Activated CD8-positive, alpha-beta T cell treated with anti-CD3 and anti-CD28 coated beads, Interleukin-2, amount 10 ng/mL, durations not matched to agents 7 days and 5 days (primary cell): ENCODE results near the gene IPO4. TPM values are rescaled to one million over a fixed set of nuclear protein-coding genes. Genes with fewer than 3 reads are reported as not detected.
A peak's percentile ranks its signal among the peaks of the same experiment; 100 is the strongest.
"Not testable (repeated sequence)": the region's sequence is repeated elsewhere in the genome, so short reads cannot be mapped to it uniquely, and the experiment has no call there.

Source experiments
- ATAC-seq: fragments of 150-1000 bp; cut with Tn5 transposase; one replicate; pipeline ENCODE4 v1.10.0; 2021; ENCODE audit warnings: moderate library complexity
- CTCF ChIA-PET: fragments of 350-600 bp; sonication (Branson Sonifier 250); formaldehyde crosslinking; loops from one replicate; lab custom pipeline; 2021; ENCODE audit warnings: antibody characterized with exemption; lab: Charles Lee
- POLR2A ChIA-PET: fragments of 350-600 bp; sonication (Branson Sonifier 250); formaldehyde crosslinking; loops from one replicate; lab custom pipeline; 2021; ENCODE audit warnings: antibody characterized with exemption; lab: Charles Lee
- DNase-seq: peaks from one replicate; pipeline ENCODE4 v3.0.0-alpha.2; 2020
- H3K27ac Mint-ChIP-seq: one replicate; pipeline ENCODE4 v1.8.0; 2021; ENCODE audit warnings: mild to moderate bottlenecking, mixed read lengths
- H3K27me3 Mint-ChIP-seq: one replicate; pipeline ENCODE4 v1.8.0; 2021; ENCODE audit warnings: low read depth, mixed read lengths
- H3K36me3 Mint-ChIP-seq: one replicate; pipeline ENCODE4 v1.8.0; 2021; ENCODE audit warnings: low read depth, mixed read lengths
- H3K4me1 Mint-ChIP-seq: one replicate; pipeline ENCODE4 v1.8.0; 2021; ENCODE audit warnings: low read depth, mixed read lengths
- H3K4me3 Mint-ChIP-seq: one replicate; pipeline ENCODE4 v1.8.0; 2021; ENCODE audit warnings: mild to moderate bottlenecking, mixed read lengths
- H3K9me3 Mint-ChIP-seq: one replicate; pipeline ENCODE4 v1.8.0; 2022; ENCODE audit warnings: mixed read lengths; ENCODE audit not compliant: insufficient read depth
- total RNA-seq, 2 experiments: library from RNA; stranded (reverse); gene quantifications; one replicate each; pipeline ENCODE4 v1.2.3, GENCODE V29; 2021

The IPO4 gene
- total RNA-seq, 2 experiments from 2014 or later, result 56.3 to 60.1 TPM

DNA sequence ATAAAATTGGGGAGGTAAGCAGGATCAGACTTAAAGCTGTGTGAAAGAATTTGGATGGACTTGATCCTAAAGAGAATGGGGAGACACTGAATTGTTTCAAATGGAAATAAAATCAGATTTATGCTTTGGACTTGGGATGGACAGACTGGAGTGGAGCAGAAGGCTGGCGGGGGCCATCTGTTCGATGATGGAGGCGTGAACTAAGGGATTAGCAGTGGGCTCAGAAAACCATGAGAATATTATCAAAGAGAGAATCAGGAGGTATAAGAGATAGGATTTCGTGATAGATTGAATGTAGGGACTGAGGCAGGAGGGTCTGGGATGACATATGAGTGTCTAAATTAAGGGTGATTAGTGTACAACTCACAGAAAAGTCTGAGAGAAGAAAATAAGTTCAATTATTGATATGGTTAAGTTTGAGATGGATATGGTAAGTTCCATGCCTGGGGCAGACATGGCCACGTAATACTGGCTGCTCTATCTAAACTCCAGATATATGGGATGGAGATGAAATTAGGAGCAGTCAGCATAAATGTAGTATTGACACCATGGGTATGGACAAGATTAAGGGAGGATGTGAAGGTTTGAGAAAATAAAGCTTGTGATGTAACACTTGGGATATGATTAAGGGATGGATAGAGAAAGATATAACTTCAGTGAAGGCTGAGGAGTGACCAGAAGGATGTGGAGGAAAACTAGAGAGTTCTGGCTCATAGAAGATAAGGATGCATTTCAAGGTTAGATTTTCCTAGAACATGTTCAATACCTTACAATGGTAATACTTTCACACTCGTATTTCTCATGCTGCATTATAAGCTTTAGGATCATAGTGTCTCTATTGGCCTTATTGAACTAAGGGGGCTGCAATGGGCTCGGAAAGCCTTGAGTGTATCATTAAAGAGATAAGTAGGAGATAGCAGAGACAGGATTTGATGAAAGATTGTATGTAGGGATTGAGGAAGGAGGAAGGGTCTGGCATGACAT is 15.8 kb upstream of the IPO4 start:
- no peak overlapping the region for H3K4me3 Mint-ChIP-seq
- DNase-seq (no peak), ATAC-seq (no peak)
- H3K27ac Mint-ChIP-seq, result no peak overlapping the region
- ChIA-PET CTCF (interaction anchor here (1.7 kb wide), 1 partner anchor 92 kb away, joined by 3 read pairs; no protein-coding TSS in a partner anchor), POLR2A (interaction anchor here (0.6 to 4.1 kb wide), 4 partner anchors 9 to 37 kb away, joined by 3 to 23 read pairs (median 4); partner anchors contain the start of genes CHMP4A and TM9SF1)
- peaks cover 7% of the 10 kb centered on the region for H3K9me3 Mint-ChIP-seq
- H3K36me3 Mint-ChIP-seq, result peaks cover 79% of the 10 kb centered on the region
- H3K4me1 Mint-ChIP-seq, result peaks cover 11% of the 10 kb centered on the region
- H3K27me3 Mint-ChIP-seq, result no peaks in the 10 kb centered on the region

GRCh38 chr14:24203249-24203886 is 14.8 kb upstream of the IPO4 start:
- not testable (repeated sequence) for H3K27ac Mint-ChIP-seq, H3K27me3 Mint-ChIP-seq, H3K4me3 Mint-ChIP-seq, DNase-seq, H3K9me3 Mint-ChIP-seq, ATAC-seq
- POLR2A ChIA-PET, result interaction anchor here (0.8 to 1.9 kb wide), 2 partner anchors 10 to 13 kb away, joined by 3 to 5 read pairs; partner anchors contain the start of genes CHMP4A and MDP1
- Mint-ChIP-seq H3K4me1 (peaks cover 21% of the 10 kb centered on the region), H3K36me3 (peaks cover 83% of the 10 kb centered on the region)
- CTCF ChIA-PET, result interaction anchor here (1.2 to 1.7 kb wide), 3 partner anchors 10 to 105 kb away, joined by 3 to 4 read pairs (median 3); partner anchors contain the start of gene CHMP4A

DNA sequence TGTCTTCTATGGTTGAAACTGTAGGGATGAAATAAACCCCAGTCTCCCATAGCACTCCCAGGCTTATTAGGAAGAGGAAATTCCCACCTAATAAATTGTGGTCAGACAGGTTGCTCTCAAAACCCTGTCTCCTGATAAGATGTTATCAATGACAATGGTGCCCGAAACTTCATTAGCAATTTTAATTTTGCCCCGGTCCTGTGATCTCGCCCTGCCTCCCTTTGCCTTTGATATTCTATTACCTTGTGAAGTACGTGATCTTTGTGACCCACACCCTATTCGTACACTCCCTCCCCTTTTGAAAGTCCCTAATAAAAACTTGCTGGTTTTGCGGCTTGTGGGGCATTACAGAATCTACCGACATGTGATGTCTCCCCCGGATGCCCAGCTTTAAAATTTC is 13.9 kb upstream of the IPO4 start:
- not testable (repeated sequence) for DNase-seq, ATAC-seq, H3K27ac Mint-ChIP-seq, H3K27me3 Mint-ChIP-seq, H3K4me3 Mint-ChIP-seq, H3K9me3 Mint-ChIP-seq
- ChIA-PET POLR2A (interaction anchor here (0.8 to 1.9 kb wide), 2 partner anchors 11 to 13 kb away, joined by 3 to 5 read pairs; partner anchors contain the start of genes CHMP4A and MDP1), CTCF (interaction anchor here (1.2 to 1.3 kb wide), 2 partner anchors 11 to 106 kb away, joined by 3 to 4 read pairs; partner anchors contain the start of gene CHMP4A)
- peaks cover 22% of the 10 kb centered on the region for H3K4me1 Mint-ChIP-seq
- peaks cover 77% of the 10 kb centered on the region for H3K36me3 Mint-ChIP-seq

DNA sequence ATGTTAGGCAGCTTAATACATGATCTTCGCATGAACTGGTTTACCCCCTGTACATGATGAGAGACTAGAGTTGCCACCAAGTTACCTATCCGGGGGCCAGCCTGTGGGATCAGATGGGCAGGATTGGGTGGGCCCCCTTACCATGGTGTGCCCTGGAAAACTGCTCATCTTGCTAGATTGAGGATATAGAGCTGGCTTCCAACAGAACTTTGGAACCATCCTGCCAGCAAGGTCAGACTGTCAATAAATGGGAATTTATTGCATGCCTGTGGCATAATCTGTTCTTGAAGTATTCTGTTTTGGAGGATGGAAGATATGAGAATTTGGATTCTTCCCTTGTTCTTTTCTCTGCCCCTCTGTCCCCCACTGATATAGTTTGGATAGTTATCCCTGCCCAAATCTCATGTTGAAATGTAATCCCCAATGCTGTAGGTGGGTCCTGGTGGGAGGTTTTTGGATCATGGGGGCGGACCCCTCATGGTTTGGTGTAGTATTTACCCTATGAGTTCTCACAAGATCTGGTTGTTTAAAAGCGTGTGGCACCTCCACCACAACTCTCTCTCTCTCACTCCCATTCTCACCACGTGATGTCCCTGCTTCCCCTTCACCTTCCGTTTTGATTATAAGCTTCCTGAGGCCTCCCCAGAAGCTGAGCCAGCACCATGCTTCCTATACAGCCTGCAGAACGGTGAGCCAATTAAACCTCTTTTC is 10.4 kb upstream of the IPO4 start:
- Mint-ChIP-seq H3K4me1 (peaks cover 41% of the 10 kb centered on the region), H3K36me3 (peaks cover 63% of the 10 kb centered on the region), H3K9me3 (peaks cover 7% of the 10 kb centered on the region), H3K4me3 (no peak overlapping the region), H3K27me3 (no peaks in the 10 kb centered on the region), H3K27ac (peak overlapping the region; percentile 53)
- ChIA-PET CTCF (interaction anchor here (0.7 to 1.2 kb wide), 3 partner anchors 17 to 109 kb away, joined by 3 to 4 read pairs (median 3); partner anchors contain the start of genes CIDEB and MDP1), POLR2A (interaction anchor here (1.1 to 1.5 kb wide), 3 partner anchors 8 to 38 kb away, joined by 3 read pairs; partner anchors contain the start of gene IRF9)
- no peak for ATAC-seq
- DNase-seq, result no peak

DNA sequence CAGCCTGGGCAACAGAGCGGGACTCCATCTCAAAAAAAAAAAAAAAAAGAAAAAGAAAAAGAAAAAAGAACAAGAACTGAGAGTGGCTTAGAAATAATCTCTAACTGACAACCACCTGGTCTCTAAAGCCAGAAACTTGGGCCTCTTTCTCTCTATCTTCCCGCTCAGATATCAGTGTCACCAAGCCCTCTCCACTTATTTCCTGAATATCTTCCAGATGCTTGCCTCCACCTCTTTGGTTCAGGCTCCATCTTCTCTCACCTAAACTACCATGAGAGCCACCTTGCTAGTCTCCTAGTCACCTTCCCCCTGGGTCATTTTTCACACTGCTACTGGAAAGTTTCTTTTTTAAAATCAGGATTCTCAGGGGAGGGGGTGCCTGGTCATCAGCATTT is 8.4 kb upstream of the IPO4 start:
- no peak for ATAC-seq
- POLR2A ChIA-PET, result interaction anchor here (3.0 to 4.3 kb wide), 4 partner anchors 9 to 45 kb away, joined by 22 to 87 read pairs (median 40); partner anchors contain the start of genes CHMP4A, IRF9, MDP1 and TINF2
- DNase-seq, result no peak
- CTCF ChIA-PET, result interaction anchor here (1.8 to 3.6 kb wide), 3 partner anchors 16 to 100 kb away, joined by 9 to 24 read pairs (median 22); partner anchors contain the start of genes CHMP4A and TINF2
- Mint-ChIP-seq H3K4me1 (peaks cover 52% of the 10 kb centered on the region), H3K36me3 (peaks cover 62% of the 10 kb centered on the region), H3K9me3 (no peaks in the 10 kb centered on the region), H3K27ac (peak overlapping the region; percentile 75), H3K27me3 (no peaks in the 10 kb centered on the region), H3K4me3 (peak overlapping the region; percentile 88)

- DNase-seq (no peak), ATAC-seq (peak; percentile 17)
- H3K36me3 Mint-ChIP-seq, result peaks cover 59% of the 10 kb centered on the region
- no peaks in the 10 kb centered on the region for H3K27me3 Mint-ChIP-seq
- peaks cover 56% of the 10 kb centered on the region for H3K4me1 Mint-ChIP-seq
- peak overlapping the region; percentile 88 for H3K4me3 Mint-ChIP-seq
- ChIA-PET CTCF (interaction anchor here (1.0 to 3.6 kb wide), 8 partner anchors 17 to 235 kb away, joined by 3 to 24 read pairs (median 8); partner anchors contain the start of genes CHMP4A, IRF9, PSME2 and TINF2), POLR2A (interaction anchor here (0.6 to 4.3 kb wide), 23 partner anchors 10 to 1102 kb away, joined by 3 to 87 read pairs (median 6); partner anchors contain the start of genes CHMP4A, DCAF11, DHRS1 and IRF9)
- H3K27ac Mint-ChIP-seq, result peak overlapping the region; percentile 96
- H3K9me3 Mint-ChIP-seq, result no peaks in the 10 kb centered on the region
Measured at GRCh38 chr14:24196071-24197055, 7.7 kb upstream of the IPO4 start.

GRCh38 chr14:24195186-24196070 is 6.8 kb upstream of the IPO4 start, which contains the start of gene TM9SF1:
TSS of gene TM9SF1 (minus strand) at chr14:24195441. CDS start at chr14:24195019, 422 bp downstream.
- ChIA-PET POLR2A (interaction anchor here (0.6 to 4.3 kb wide), 27 partner anchors 10 to 1101 kb away, joined by 3 to 87 read pairs (median 5); partner anchors contain the start of genes CHMP4A, DCAF11, DHRS1 and EMC9), CTCF (interaction anchor here (1.0 to 3.6 kb wide), 11 partner anchors 18 to 236 kb away, joined by 3 to 24 read pairs (median 6); partner anchors contain the start of genes CHMP4A, EMC9, IRF9 and PSME2)
- H3K4me1 Mint-ChIP-seq, result peaks cover 56% of the 10 kb centered on the region
- DNase-seq (peak; percentile 92), ATAC-seq (peak; percentile 88)
- H3K4me3 Mint-ChIP-seq, result peak within 1 kb of the TSS; percentile 88
- peak within 1 kb of the TSS; percentile 96 for H3K27ac Mint-ChIP-seq
- H3K27me3 Mint-ChIP-seq, result no peaks in the 10 kb centered on the region
- H3K9me3 Mint-ChIP-seq, result no peaks in the 10 kb centered on the region
- H3K36me3 Mint-ChIP-seq, result peaks cover 61% of the 10 kb centered on the region

DNA sequence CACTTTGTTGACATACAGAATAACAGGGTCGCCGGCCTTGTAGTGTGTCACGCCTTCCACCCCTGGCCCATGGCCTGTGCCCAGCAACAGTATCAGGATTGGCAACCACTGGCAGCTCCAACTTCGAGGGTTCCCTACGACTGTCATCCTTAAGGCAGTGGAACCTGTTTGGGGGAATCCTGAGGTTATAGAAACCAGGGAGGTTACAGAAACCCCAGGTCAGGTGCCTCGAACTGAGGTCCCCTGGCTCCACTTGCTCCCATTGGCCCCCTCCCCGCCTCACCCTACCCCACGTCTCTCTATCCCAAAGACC is 6.2 kb upstream of the IPO4 start:
- ATAC-seq, result no peak
- H3K4me1 Mint-ChIP-seq, result peaks cover 62% of the 10 kb centered on the region
- POLR2A ChIA-PET, result interaction anchor here (1.0 to 4.3 kb wide), 14 partner anchors 9 to 236 kb away, joined by 3 to 87 read pairs (median 12); partner anchors contain the start of genes CHMP4A, DCAF11, EMC9 and IRF9
- DNase-seq, result no peak
- peak overlapping the region; percentile 96 for H3K27ac Mint-ChIP-seq
- no peaks in the 10 kb centered on the region for H3K9me3 Mint-ChIP-seq
- H3K36me3 Mint-ChIP-seq, result peaks cover 61% of the 10 kb centered on the region
- H3K4me3 Mint-ChIP-seq, result peak overlapping the region; percentile 88
- H3K27me3 Mint-ChIP-seq, result no peaks in the 10 kb centered on the region
- CTCF ChIA-PET, result interaction anchor here (0.8 to 3.6 kb wide), 10 partner anchors 18 to 139 kb away, joined by 3 to 24 read pairs (median 4); partner anchors contain the start of genes CHMP4A, EMC9, IRF9 and MDP1
